SU-DHL-6 (cell line): ENCODE results near the gene SYT17.

Experiments used
- H2AFZ ChIP-seq: fragments of 200-600 bp; sonication (generic); 2 replicates; pipeline ENCODE4 v1.6.1; 2014; ENCODE audit warnings: low read depth, mild to moderate bottlenecking, moderate library complexity, mixed read lengths, antibody characterized with exemption, low read length; ENCODE audit not compliant: severe bottlenecking
- H3F3A ChIP-seq: fragments of 200-600 bp; shearing (Covaris generic); 2 replicates; pipeline ENCODE4 v1.6.0; 2016; ENCODE audit warnings: antibody characterized with exemption, mild to moderate bottlenecking; ENCODE audit not compliant: insufficient read depth
- H3K27ac ChIP-seq: fragments of 200-600 bp; sonication (generic); 2 replicates; pipeline ENCODE4 v1.5.1; 2016; ENCODE audit warnings: low read depth, mild to moderate bottlenecking, low read length, moderate library complexity, mixed read lengths
- H3K27me3 ChIP-seq: fragments of 200-600 bp; sonication (generic), shearing (Covaris generic); 2 replicates; pipeline ENCODE4 v1.6.0; 2014; ENCODE audit warnings: mild to moderate bottlenecking, low read length
- H3K36me3 ChIP-seq: fragments of 200-600 bp; sonication (generic); 2 replicates; pipeline ENCODE4 v1.6.1; 2014; ENCODE audit warnings: mild to moderate bottlenecking, low read length, mixed read lengths
- H3K4me2 ChIP-seq: fragments of 300-600, 200-600 bp; shearing (Covaris generic), sonication (generic); 2 replicates; pipeline ENCODE4 v1.6.0; 2014; ENCODE audit warnings: low read length, low read depth, mild to moderate bottlenecking; ENCODE audit not compliant: poor library complexity, severe bottlenecking
- H3K4me3 ChIP-seq: fragments of 200-600 bp; sonication (generic); 2 replicates; pipeline ENCODE4 v1.5.1; 2014; ENCODE audit warnings: antibody characterized with exemption, low read length, mild to moderate bottlenecking, mixed read lengths; ENCODE audit not compliant: insufficient read depth, poor library complexity, severe bottlenecking
- H3K79me2 ChIP-seq: fragments of 200-600 bp; sonication (generic); 2 replicates; pipeline ENCODE4 v1.6.1; 2014; ENCODE audit warnings: mild to moderate bottlenecking, low read length, moderate library complexity; ENCODE audit not compliant: insufficient read depth
- H3K9ac ChIP-seq: fragments of 200-600 bp; sonication (generic); 2 replicates; pipeline ENCODE4 v1.7.0; 2014; ENCODE audit warnings: mild to moderate bottlenecking, low read length
- H3K9me2 ChIP-seq: fragments of 200-600 bp; sonication (generic); replicated peaks from 2 replicates; pipeline ENCODE4 v1.6.1; 2014; ENCODE audit warnings: low read length; ENCODE audit not compliant: insufficient read depth
- H3K9me3 ChIP-seq: fragments of 200-600 bp; sonication (generic); 2 replicates; pipeline ENCODE4 v1.6.1; 2014; ENCODE audit warnings: low read length, mixed read lengths; ENCODE audit not compliant: insufficient read depth
- H4K20me1 ChIP-seq: fragments of 200-600 bp; sonication (generic); 2 replicates; pipeline ENCODE4 v1.6.1; 2014; ENCODE audit warnings: low read depth, mild to moderate bottlenecking, antibody characterized with exemption, low read length, moderate library complexity, mixed read lengths
- EZH2phosphoT487 ChIP-seq: fragments of 200-600 bp; sonication (generic), shearing (Covaris generic); conservative IDR thresholded peaks from 2 replicates; pipeline ENCODE4 v1.6.1; 2018; ENCODE audit warnings: mild to moderate bottlenecking, antibody characterized with exemption, low read length, moderate library complexity, mixed read lengths
- TF ChIP-seq, protein P1 (sequence below): fragments of 200-600 bp; sonication (generic); IDR thresholded peaks from one replicate; pipeline ENCODE4 v1.5.1; 2017; ENCODE audit warnings: antibody characterized with exemption, mild to moderate bottlenecking, low read length, moderate library complexity; ENCODE audit not compliant: insufficient read depth, poor library complexity, severe bottlenecking

The SYT17 gene

DNA sequence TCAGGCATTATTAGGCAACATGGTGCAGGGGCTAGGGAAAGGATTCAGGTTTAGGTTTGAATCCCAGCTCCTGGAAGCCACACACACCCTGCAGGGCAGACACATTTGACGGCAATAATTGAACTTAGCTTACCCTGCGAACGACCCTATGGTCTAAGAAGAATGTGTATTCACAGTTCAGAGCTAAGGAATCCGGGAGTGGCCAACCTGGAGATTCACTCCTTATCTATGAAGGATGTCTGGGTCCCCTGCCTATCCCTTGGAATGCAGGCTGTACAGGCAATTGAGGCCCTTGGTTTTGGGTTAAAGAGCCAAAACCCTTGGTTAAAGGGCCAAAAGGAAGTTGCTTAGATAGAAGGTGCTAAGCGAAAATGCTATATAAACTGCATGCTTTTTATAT is 2.9 kb upstream of the SYT17 start:
- Histone ChIP-seq H2AFZ (no peak overlapping the region), H3K4me3 (no peak overlapping the region), H4K20me1 (no peaks in the 10 kb centered on the region), H3K9me2 (no peaks in the 10 kb centered on the region), H3K9ac (no peak overlapping the region), H3K27ac (no peak overlapping the region), H3K4me2 (no peak overlapping the region), H3K36me3 (no peaks in the 10 kb centered on the region), H3K9me3 (0 out of 2 replicates have a peak, but pooled peaks cover 4% of the 10 kb centered on the region), H3K27me3 (no peaks in the 10 kb centered on the region), H3F3A (no peaks in the 10 kb centered on the region), H3K79me2 (no peaks in the 10 kb centered on the region)
- no peak for TF ChIP-seq EZH2phosphoT487
- TF ChIP-seq, protein P1, sequence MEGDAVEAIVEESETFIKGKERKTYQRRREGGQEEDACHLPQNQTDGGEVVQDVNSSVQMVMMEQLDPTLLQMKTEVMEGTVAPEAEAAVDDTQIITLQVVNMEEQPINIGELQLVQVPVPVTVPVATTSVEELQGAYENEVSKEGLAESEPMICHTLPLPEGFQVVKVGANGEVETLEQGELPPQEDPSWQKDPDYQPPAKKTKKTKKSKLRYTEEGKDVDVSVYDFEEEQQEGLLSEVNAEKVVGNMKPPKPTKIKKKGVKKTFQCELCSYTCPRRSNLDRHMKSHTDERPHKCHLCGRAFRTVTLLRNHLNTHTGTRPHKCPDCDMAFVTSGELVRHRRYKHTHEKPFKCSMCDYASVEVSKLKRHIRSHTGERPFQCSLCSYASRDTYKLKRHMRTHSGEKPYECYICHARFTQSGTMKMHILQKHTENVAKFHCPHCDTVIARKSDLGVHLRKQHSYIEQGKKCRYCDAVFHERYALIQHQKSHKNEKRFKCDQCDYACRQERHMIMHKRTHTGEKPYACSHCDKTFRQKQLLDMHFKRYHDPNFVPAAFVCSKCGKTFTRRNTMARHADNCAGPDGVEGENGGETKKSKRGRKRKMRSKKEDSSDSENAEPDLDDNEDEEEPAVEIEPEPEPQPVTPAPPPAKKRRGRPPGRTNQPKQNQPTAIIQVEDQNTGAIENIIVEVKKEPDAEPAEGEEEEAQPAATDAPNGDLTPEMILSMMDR = no peak

DNA sequence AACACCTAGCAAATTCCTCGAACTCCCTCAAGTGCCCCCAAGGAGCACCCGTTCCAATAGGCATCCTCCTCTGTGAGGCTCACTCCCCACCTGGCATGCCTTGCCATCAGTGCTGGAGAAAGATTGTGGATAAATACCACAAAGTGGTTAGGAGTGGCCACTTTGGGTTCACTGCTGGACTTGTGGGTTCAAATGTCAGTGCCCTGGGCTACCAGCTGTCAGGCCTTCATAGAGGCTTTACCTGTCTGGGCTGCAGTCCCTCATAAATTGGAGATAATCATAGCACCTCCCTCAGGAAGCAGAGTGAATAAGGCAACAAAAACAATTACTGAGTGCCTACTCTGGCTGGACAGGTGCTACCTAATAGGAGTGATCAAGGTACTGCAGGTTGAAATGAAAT is 1.5 kb upstream of the SYT17 start:
- H3F3A ChIP-seq = no peaks in the 10 kb centered on the region
- H3K9ac ChIP-seq = no peak overlapping the region
- H3K9me2 ChIP-seq = no peaks in the 10 kb centered on the region
- H3K79me2 ChIP-seq = no peaks in the 10 kb centered on the region
- no peak overlapping the region for H3K4me2 ChIP-seq
- H2AFZ ChIP-seq = no peak overlapping the region
- H3K9me3 ChIP-seq = 0 out of 2 replicates have a peak, but pooled peaks cover 4% of the 10 kb centered on the region
- no peak overlapping the region for H3K4me3 ChIP-seq
- H3K36me3 ChIP-seq = no peaks in the 10 kb centered on the region
- no peaks in the 10 kb centered on the region for H3K27me3 ChIP-seq
- no peaks in the 10 kb centered on the region for H4K20me1 ChIP-seq
- no peak overlapping the region for H3K27ac ChIP-seq
- TF ChIP-seq, protein P1 = no peak
- TF ChIP-seq EZH2phosphoT487 = no peak

- Histone ChIP-seq H4K20me1 (no peaks in the 10 kb centered on the region), H3K9me3 (no peaks in the 10 kb centered on the region), H3K9ac (no peak overlapping the region), H3K79me2 (no peaks in the 10 kb centered on the region), H3F3A (no peaks in the 10 kb centered on the region), H3K9me2 (no peaks in the 10 kb centered on the region), H3K27me3 (no peaks in the 10 kb centered on the region), H3K4me2 (peak overlapping the region; percentile 48), H2AFZ (no peak overlapping the region), H3K36me3 (no peaks in the 10 kb centered on the region), H3K27ac (no peak overlapping the region), H3K4me3 (no peak overlapping the region)
- TF ChIP-seq EZH2phosphoT487 = no peak
- TF ChIP-seq, protein P1 = no peak
Observed at GRCh38 chr16:19168371-19169081, 486 bp downstream of the SYT17 start.
